Muscle layer of colon (tissue), 2 donors: ENCODE results near the gene PHRF1.

ENCODE experiments used
- H3K27ac ChIP-seq: one replicate; pipeline ENCODE4 v1.7.0; 2013; ENCODE audit warnings: low read depth, mild to moderate bottlenecking, low read length, moderate library complexity
- H3K27me3 ChIP-seq, 2 donors: one replicate each; pipeline ENCODE4 v1.7.0; 2013; ENCODE audit warnings: low read length in 2 of 2, mild to moderate bottlenecking in 2 of 2; ENCODE audit not compliant: insufficient read depth in 2 of 2, control insufficient read depth in 1 of 2
- H3K36me3 ChIP-seq: one replicate; pipeline ENCODE4 v1.7.0; 2013; ENCODE audit warnings: mild to moderate bottlenecking, low read length; ENCODE audit not compliant: insufficient read depth
- H3K4me1 ChIP-seq: one replicate; pipeline ENCODE4 v1.7.0; 2013; ENCODE audit warnings: mild to moderate bottlenecking, low read length; ENCODE audit not compliant: insufficient read depth
- H3K4me3 ChIP-seq, 2 donors: one replicate each; pipeline ENCODE4 v1.7.0; 2013; ENCODE audit warnings: low read length in 2 of 2, low read depth in 1 of 2, mild to moderate bottlenecking in 1 of 2, moderate library complexity in 1 of 2
- H3K9ac ChIP-seq: one replicate; pipeline ENCODE4 v1.7.0; 2013; ENCODE audit warnings: low read length
- H3K9me3 ChIP-seq: one replicate; pipeline ENCODE4 v1.7.0; 2013; ENCODE audit warnings: mild to moderate bottlenecking, low read length
- donor health status: abdominal sarcoma.
- donor health status: Adenocarcinoma of cecum.

Gene PHRF1

GRCh38 chr11:584287-584686 lies 8.0 kb downstream of the PHRF1 start:
- no peaks in the 10 kb centered on the region for H3K9me3 ChIP-seq
- peaks cover 44% of the 10 kb centered on the region for H3K36me3 ChIP-seq
- H3K4me1 ChIP-seq: peaks cover 11% of the 10 kb centered on the region

GRCh38 chr11:586376-587316 lies 10.4 kb downstream of the PHRF1 start:
- Histone ChIP-seq H3K9ac (no peak overlapping the region), H3K4me1 (no peaks in the 10 kb centered on the region), H3K27ac (no peak overlapping the region), H3K27me3 (no peaks in the 10 kb centered on the region), H3K4me3 (no peak overlapping the region), H3K9me3 (no peaks in the 10 kb centered on the region), H3K36me3 (peaks cover 55% of the 10 kb centered on the region)

More at GRCh38 chr11:584287-584686, 8.0 kb downstream of the PHRF1 start:
- Histone ChIP-seq H3K4me3 (no peak overlapping the region), H3K27ac (no peak overlapping the region), H3K27me3 (no peaks in the 10 kb centered on the region), H3K9ac (no peak overlapping the region)

GRCh38 chr11:587546-587945 lies 11.3 kb downstream of the PHRF1 start:
- Histone ChIP-seq H3K27ac (no peak overlapping the region), H3K9ac (no peak overlapping the region), H3K4me1 (no peaks in the 10 kb centered on the region), H3K4me3 (no peak overlapping the region), H3K27me3 (no peaks in the 10 kb centered on the region), H3K9me3 (no peaks in the 10 kb centered on the region), H3K36me3 (peaks cover 54% of the 10 kb centered on the region)

- Histone ChIP-seq H3K27me3 (no peaks in the 10 kb centered on the region), H3K9me3 (no peaks in the 10 kb centered on the region), H3K36me3 (peaks cover 58% of the 10 kb centered on the region), H3K27ac (no peak overlapping the region), H3K4me1 (no peaks in the 10 kb centered on the region), H3K9ac (no peak overlapping the region), H3K4me3 (no peak overlapping the region)
Observed at GRCh38 chr11:587978-588380, 11.7 kb downstream of the PHRF1 start.

- H3K4me3 ChIP-seq: no peak overlapping the region
- H3K4me1 ChIP-seq: no peaks in the 10 kb centered on the region
- no peaks in the 10 kb centered on the region for H3K27me3 ChIP-seq
- H3K36me3 ChIP-seq: peaks cover 62% of the 10 kb centered on the region
- H3K9ac ChIP-seq: no peak overlapping the region
- no peaks in the 10 kb centered on the region for H3K9me3 ChIP-seq
- no peak overlapping the region for H3K27ac ChIP-seq
Observed at GRCh38 chr11:589798-590197, 13.5 kb downstream of the PHRF1 start.

- H3K36me3 ChIP-seq: peaks cover 73% of the 10 kb centered on the region
- no peaks in the 10 kb centered on the region for H3K9me3 ChIP-seq
- H3K9ac ChIP-seq: no peak overlapping the region
- no peak overlapping the region for H3K27ac ChIP-seq
- H3K4me3 ChIP-seq: no peak overlapping the region
- H3K27me3 ChIP-seq: no peaks in the 10 kb centered on the region
- H3K4me1 ChIP-seq: no peaks in the 10 kb centered on the region
Observed at GRCh38 chr11:590997-591396, 14.7 kb downstream of the PHRF1 start.

GRCh38 chr11:592501-592900 lies 16.2 kb downstream of the PHRF1 start:
- no peaks in the 10 kb centered on the region for H3K4me1 ChIP-seq
- H3K27ac ChIP-seq: no peak overlapping the region
- H3K4me3 ChIP-seq: no peak overlapping the region
- H3K9me3 ChIP-seq: no peaks in the 10 kb centered on the region
- H3K9ac ChIP-seq: no peak overlapping the region
- H3K27me3 ChIP-seq: no peaks in the 10 kb centered on the region
- peaks cover 73% of the 10 kb centered on the region for H3K36me3 ChIP-seq

GRCh38 chr11:592918-593317 lies 16.6 kb downstream of the PHRF1 start:
- H3K27ac ChIP-seq: no peak overlapping the region
- no peak overlapping the region for H3K9ac ChIP-seq
- H3K27me3 ChIP-seq: no peaks in the 10 kb centered on the region
- H3K4me3 ChIP-seq: no peak overlapping the region
- H3K9me3 ChIP-seq: no peaks in the 10 kb centered on the region
- H3K36me3 ChIP-seq: peaks cover 69% of the 10 kb centered on the region
- no peaks in the 10 kb centered on the region for H3K4me1 ChIP-seq

GRCh38 chr11:593347-593746 lies 17.1 kb downstream of the PHRF1 start:
- H3K36me3 ChIP-seq: peaks cover 67% of the 10 kb centered on the region

GRCh38 chr11:595400-595799 lies 19.1 kb downstream of the PHRF1 start:
- H3K27ac ChIP-seq: no peak overlapping the region
- no peaks in the 10 kb centered on the region for H3K27me3 ChIP-seq
- no peaks in the 10 kb centered on the region for H3K9me3 ChIP-seq
- H3K4me1 ChIP-seq: no peaks in the 10 kb centered on the region
- no peak overlapping the region for H3K4me3 ChIP-seq
- H3K36me3 ChIP-seq: peaks cover 73% of the 10 kb centered on the region
- H3K9ac ChIP-seq: no peak overlapping the region

More at GRCh38 chr11:593347-593746, 17.1 kb downstream of the PHRF1 start:
- Histone ChIP-seq H3K9ac (no peak overlapping the region), H3K4me1 (no peaks in the 10 kb centered on the region), H3K4me3 (no peak overlapping the region), H3K9me3 (no peaks in the 10 kb centered on the region), H3K27ac (no peak overlapping the region), H3K27me3 (no peaks in the 10 kb centered on the region)

GRCh38 chr11:596374-596773 lies 20.1 kb downstream of the PHRF1 start:
- no peak overlapping the region for H3K27ac ChIP-seq

More at GRCh38 chr11:596374-596773, 20.1 kb downstream of the PHRF1 start:
- no peak overlapping the region for H3K4me3 ChIP-seq
- no peaks in the 10 kb centered on the region for H3K4me1 ChIP-seq
- H3K9me3 ChIP-seq: no peaks in the 10 kb centered on the region
- no peak overlapping the region for H3K9ac ChIP-seq
- peaks cover 68% of the 10 kb centered on the region for H3K36me3 ChIP-seq
- no peaks in the 10 kb centered on the region for H3K27me3 ChIP-seq
